Measurements from ENCODE around the gene JAKMIP1. TPM values are rescaled to one million over a fixed set of nuclear protein-coding genes. Genes with fewer than 3 reads are reported as not detected.

The JAKMIP1 gene
- total RNA-seq, 1 experiment from 2014 or later: not detected

DNA sequence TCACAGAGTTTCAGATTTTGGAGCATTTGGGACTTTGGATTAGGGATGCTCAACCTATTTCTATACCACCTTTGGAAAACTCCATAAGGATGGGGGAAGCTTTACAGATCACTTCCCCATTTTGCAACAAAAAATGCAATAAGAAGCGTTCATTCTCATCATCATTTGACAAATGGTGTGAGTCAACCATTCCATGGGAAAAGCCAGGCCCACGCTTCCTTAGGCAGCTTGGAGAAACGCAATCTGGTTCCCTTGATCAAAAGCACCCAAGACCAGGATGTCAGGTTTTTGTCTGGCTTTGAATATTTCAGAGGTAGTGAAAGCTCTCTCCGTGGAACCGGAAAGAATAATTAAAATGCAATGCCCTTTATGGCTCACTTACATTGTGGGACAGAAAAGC lies 102.8 kb downstream of the JAKMIP1 start:
- no peak overlapping the region for H3K4me3 ChIP-seq (ENCODE audit: low read depth, low read length)
- no peaks in the 10 kb centered on the region for H3K4me1 ChIP-seq
- Mint-ChIP-seq H3K36me3 (ENCODE audit: insufficient read depth, unreplicated experiment) (no peaks in the 10 kb centered on the region), H3K27me3 (ENCODE audit: insufficient read depth, unreplicated experiment) (peaks cover 21% of the 10 kb centered on the region), H3K27ac (ENCODE audit: unreplicated experiment) (no peak overlapping the region), H3K9me3 (ENCODE audit: unreplicated experiment) (no peaks in the 10 kb centered on the region), H3K4me3 (ENCODE audit: unreplicated experiment) (no peak overlapping the region), H3K4me1 (ENCODE audit: low read depth, unreplicated experiment) (no peaks in the 10 kb centered on the region)
- BruUV-seq (replicated peaks): no TSS peak
- H3K9me3 ChIP-seq: no peaks in the 10 kb centered on the region
- intact Hi-C loops (cut with micrococcal nuclease; ENCODE audit: unreplicated experiment): no loop called here
- no peaks in the 10 kb centered on the region for H3K27me3 ChIP-seq (replicated peaks; ENCODE audit: control insufficient read depth, insufficient read depth, low read length)
- TF ChIP-seq, protein P1, sequence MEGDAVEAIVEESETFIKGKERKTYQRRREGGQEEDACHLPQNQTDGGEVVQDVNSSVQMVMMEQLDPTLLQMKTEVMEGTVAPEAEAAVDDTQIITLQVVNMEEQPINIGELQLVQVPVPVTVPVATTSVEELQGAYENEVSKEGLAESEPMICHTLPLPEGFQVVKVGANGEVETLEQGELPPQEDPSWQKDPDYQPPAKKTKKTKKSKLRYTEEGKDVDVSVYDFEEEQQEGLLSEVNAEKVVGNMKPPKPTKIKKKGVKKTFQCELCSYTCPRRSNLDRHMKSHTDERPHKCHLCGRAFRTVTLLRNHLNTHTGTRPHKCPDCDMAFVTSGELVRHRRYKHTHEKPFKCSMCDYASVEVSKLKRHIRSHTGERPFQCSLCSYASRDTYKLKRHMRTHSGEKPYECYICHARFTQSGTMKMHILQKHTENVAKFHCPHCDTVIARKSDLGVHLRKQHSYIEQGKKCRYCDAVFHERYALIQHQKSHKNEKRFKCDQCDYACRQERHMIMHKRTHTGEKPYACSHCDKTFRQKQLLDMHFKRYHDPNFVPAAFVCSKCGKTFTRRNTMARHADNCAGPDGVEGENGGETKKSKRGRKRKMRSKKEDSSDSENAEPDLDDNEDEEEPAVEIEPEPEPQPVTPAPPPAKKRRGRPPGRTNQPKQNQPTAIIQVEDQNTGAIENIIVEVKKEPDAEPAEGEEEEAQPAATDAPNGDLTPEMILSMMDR (IDR thresholded peaks at IDR 0.05; ENCODE audit: insufficient read depth in 1 of 2, low read depth in 1 of 2, low read length in 1 of 2, severe bottlenecking in 1 of 2, unreplicated experiment in 1 of 2): no peak
- H3K36me3 ChIP-seq (ENCODE audit: control insufficient read depth, insufficient read depth, low read length): no peaks in the 10 kb centered on the region
- no peak for DNase-seq
- ChIA-PET CTCF (no interaction called here), POLR2A (no interaction called here)

DNA sequence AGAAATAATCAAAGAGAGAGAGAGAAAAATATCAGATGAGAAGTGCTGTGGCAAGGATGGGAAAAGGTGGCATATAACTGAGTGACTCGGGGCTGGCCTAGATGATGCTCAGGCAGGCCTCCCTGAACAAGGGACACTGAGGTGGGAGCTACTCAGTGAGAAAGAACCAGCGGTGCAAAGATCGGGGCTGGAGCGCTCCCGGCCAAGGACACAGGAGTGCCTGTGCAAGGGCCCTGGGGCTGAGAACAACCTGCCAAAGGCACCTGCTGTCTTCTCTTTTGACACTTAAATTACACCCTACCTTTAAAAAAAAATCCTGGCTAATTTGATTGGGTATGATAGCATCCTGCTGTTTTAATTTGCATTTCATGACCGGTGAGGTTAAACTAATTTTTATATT lies 104.5 kb downstream of the JAKMIP1 start:
- no peak for DNase-seq
- no peaks in the 10 kb centered on the region for H3K9me3 ChIP-seq
- no peaks in the 10 kb centered on the region for H3K27me3 ChIP-seq (replicated peaks; ENCODE audit: control insufficient read depth, insufficient read depth, low read length)
- Mint-ChIP-seq H3K9me3 (ENCODE audit: unreplicated experiment) (no peaks in the 10 kb centered on the region), H3K4me3 (ENCODE audit: unreplicated experiment) (no peak overlapping the region), H3K4me1 (ENCODE audit: low read depth, unreplicated experiment) (no peaks in the 10 kb centered on the region), H3K27ac (ENCODE audit: unreplicated experiment) (no peak overlapping the region), H3K27me3 (ENCODE audit: insufficient read depth, unreplicated experiment) (peaks cover 20% of the 10 kb centered on the region), H3K36me3 (ENCODE audit: insufficient read depth, unreplicated experiment) (no peaks in the 10 kb centered on the region)
- no peaks in the 10 kb centered on the region for H3K36me3 ChIP-seq (ENCODE audit: control insufficient read depth, insufficient read depth, low read length)
- CTCF ChIA-PET: no interaction called here
- BruUV-seq (replicated peaks): no TSS peak
- intact Hi-C loops (cut with micrococcal nuclease; ENCODE audit: unreplicated experiment): no loop called here
- H3K4me3 ChIP-seq (ENCODE audit: low read depth, low read length): no peak overlapping the region
- TF ChIP-seq, protein P1 (IDR thresholded peaks at IDR 0.05; ENCODE audit: insufficient read depth in 1 of 2, low read depth in 1 of 2, low read length in 1 of 2, severe bottlenecking in 1 of 2, unreplicated experiment in 1 of 2): no peak
- POLR2A ChIA-PET: no interaction called here
- no peaks in the 10 kb centered on the region for H3K4me1 ChIP-seq

DNA sequence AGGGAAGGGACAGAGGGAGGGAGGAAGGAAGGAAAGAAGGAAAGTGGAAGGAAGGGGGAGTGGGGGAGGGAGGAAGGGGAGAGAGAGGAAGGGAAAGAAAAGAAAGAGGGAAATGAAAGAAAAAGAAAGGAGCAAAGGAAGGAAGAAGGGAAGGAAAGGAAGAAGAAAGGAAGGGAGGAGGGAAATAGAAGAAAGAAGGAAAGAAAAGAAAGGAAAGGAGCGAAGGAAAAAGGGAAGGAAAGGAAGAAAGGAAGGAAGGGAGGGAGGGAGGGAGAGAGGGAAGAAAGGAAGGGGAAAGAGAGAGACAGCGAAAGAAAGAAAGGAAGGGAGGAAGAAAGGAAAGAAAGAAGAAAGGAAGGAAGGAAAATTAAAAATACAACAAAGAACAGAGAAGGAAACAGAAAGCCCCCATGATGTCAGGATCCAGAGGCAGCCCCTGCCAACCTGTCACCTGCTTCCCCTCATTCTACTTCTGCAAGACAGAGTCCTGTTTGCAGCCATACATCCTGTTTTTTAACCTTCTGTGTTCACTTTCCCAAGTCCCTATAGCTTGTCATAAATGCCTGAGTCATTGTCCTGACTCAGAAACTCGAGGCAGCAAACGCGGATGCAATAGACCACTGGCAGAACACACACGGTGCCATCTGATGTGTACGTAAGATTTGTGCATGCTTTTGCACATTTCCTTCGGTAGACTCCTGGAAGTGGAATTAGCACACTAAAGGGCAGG lies 105.2 kb downstream of the JAKMIP1 start:
- TF ChIP-seq, protein P1 (IDR thresholded peaks at IDR 0.05; ENCODE audit: insufficient read depth in 1 of 2, low read depth in 1 of 2, low read length in 1 of 2, severe bottlenecking in 1 of 2, unreplicated experiment in 1 of 2): no peak
- intact Hi-C loops (cut with micrococcal nuclease; ENCODE audit: unreplicated experiment): no loop called here
- no peaks in the 10 kb centered on the region for H3K9me3 Mint-ChIP-seq (ENCODE audit: unreplicated experiment)
- H3K4me3 Mint-ChIP-seq (ENCODE audit: unreplicated experiment): no peak overlapping the region
- ChIA-PET POLR2A (no interaction called here), CTCF (no interaction called here)
- Histone ChIP-seq H3K4me3 (ENCODE audit: low read depth, low read length) (no peak overlapping the region), H3K4me1 (no peaks in the 10 kb centered on the region), H3K9me3 (no peaks in the 10 kb centered on the region), H3K27me3 (replicated peaks; ENCODE audit: control insufficient read depth, insufficient read depth, low read length) (no peaks in the 10 kb centered on the region), H3K36me3 (ENCODE audit: control insufficient read depth, insufficient read depth, low read length) (no peaks in the 10 kb centered on the region)
- DNase-seq: no peak
- H3K27ac Mint-ChIP-seq (ENCODE audit: unreplicated experiment): no peak overlapping the region
- no peaks in the 10 kb centered on the region for H3K36me3 Mint-ChIP-seq (ENCODE audit: insufficient read depth, unreplicated experiment)
- peaks cover 18% of the 10 kb centered on the region for H3K27me3 Mint-ChIP-seq (ENCODE audit: insufficient read depth, unreplicated experiment)
- H3K4me1 Mint-ChIP-seq (ENCODE audit: low read depth, unreplicated experiment): no peaks in the 10 kb centered on the region
- no TSS peak for BruUV-seq (replicated peaks)
